RWPE2 (cell line): ENCODE measurements around the gene DNM2.

Experiments
- ATAC-seq: fragments of 200-7000 bp; cut with Tn5 transposase; 3 replicates; pipeline ENCODE4 v1.9.1; 2021; ENCODE audit warnings: low read depth
- DNase-seq: peaks from one replicate; pipeline ENCODE4 v3.0.0-alpha.2; 2020; ENCODE audit warnings: low spot score
- H3K27ac ChIP-seq: fragments of 450-650 bp; 2 replicates; pipeline ENCODE4 v1.5.1; 2017; ENCODE audit warnings: mild to moderate bottlenecking; ENCODE audit not compliant: poor library complexity, severe bottlenecking
- H3K27me3 ChIP-seq: fragments of 250-450 bp; sonication (Bioruptor Pico); 2 replicates; pipeline ENCODE4 v1.5.1; 2021; ENCODE audit warnings: mild to moderate bottlenecking, moderate library complexity; ENCODE audit not compliant: insufficient read depth, poor library complexity, severe bottlenecking
- H3K36me3 ChIP-seq: fragments of 250-450 bp; sonication (Bioruptor Pico); 2 replicates; pipeline ENCODE4 v1.5.1; 2020; ENCODE audit warnings: low read depth, mild to moderate bottlenecking, moderate library complexity
- H3K4me1 ChIP-seq: fragments of 250-450 bp; sonication (Bioruptor Pico); 2 replicates; pipeline ENCODE4 v1.5.1; 2021; ENCODE audit warnings: mild to moderate bottlenecking, moderate library complexity; ENCODE audit not compliant: insufficient read depth, poor library complexity, severe bottlenecking
- H3K4me3 ChIP-seq: fragments of 250-450 bp; sonication (Bioruptor Pico); 2 replicates; pipeline ENCODE4 v1.5.1; 2021; ENCODE audit warnings: mild to moderate bottlenecking, moderate library complexity; ENCODE audit not compliant: severe bottlenecking
- H3K9me3 ChIP-seq: fragments of 250-450 bp; sonication (Bioruptor Pico); 2 replicates; pipeline ENCODE4 v1.5.1; 2021; ENCODE audit warnings: mild to moderate bottlenecking, moderate library complexity; ENCODE audit not compliant: severe bottlenecking
- TF ChIP-seq, protein P1 (sequence below): fragments of 450-650 bp; IDR thresholded peaks from one replicate; pipeline ENCODE4 v1.5.1; 2017; ENCODE audit warnings: mild to moderate bottlenecking, moderate library complexity; ENCODE audit not compliant: poor library complexity, severe bottlenecking

The DNM2 gene

DNA sequence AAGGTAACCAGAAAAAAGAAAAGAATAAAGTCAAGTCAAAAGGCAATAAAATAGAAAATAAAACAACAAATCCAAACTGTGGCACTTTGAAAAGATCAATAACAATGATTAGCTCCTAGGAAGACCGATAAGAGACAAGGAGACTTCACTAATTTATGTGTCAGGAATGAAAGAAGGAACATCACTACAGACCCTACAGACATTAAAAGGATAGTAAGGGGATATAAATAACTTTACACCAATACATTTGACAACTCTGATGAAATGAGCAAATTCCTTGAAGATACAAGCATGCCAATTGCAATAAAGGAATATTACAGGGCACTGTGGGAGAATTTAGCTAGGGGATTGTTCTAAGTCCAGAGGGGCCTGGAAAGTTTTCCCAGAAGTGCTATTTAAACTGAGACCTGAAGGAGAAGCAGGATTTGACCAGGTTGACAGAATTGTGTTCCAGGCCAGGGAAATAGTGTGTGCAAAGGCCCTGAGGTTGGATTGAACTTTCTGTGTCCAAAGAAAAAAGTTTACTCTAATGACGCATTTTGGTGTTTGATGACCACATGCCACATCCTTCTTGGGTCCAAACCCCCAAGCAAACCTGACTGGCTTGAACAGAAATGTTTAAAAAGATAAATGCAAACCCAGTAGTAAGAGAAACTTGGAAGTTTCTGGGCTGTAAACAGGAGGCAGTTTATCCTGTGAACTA lies 128.8 kb downstream of the DNM2 start:
- H3K27me3 ChIP-seq = no peaks in the 10 kb centered on the region
- DNase-seq (no peak), ATAC-seq (no peak)
- H3K4me3 ChIP-seq = no peak overlapping the region
- no peaks in the 10 kb centered on the region for H3K4me1 ChIP-seq
- H3K27ac ChIP-seq = no peak overlapping the region
- TF ChIP-seq, protein P1, sequence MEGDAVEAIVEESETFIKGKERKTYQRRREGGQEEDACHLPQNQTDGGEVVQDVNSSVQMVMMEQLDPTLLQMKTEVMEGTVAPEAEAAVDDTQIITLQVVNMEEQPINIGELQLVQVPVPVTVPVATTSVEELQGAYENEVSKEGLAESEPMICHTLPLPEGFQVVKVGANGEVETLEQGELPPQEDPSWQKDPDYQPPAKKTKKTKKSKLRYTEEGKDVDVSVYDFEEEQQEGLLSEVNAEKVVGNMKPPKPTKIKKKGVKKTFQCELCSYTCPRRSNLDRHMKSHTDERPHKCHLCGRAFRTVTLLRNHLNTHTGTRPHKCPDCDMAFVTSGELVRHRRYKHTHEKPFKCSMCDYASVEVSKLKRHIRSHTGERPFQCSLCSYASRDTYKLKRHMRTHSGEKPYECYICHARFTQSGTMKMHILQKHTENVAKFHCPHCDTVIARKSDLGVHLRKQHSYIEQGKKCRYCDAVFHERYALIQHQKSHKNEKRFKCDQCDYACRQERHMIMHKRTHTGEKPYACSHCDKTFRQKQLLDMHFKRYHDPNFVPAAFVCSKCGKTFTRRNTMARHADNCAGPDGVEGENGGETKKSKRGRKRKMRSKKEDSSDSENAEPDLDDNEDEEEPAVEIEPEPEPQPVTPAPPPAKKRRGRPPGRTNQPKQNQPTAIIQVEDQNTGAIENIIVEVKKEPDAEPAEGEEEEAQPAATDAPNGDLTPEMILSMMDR = no peak
- no peaks in the 10 kb centered on the region for H3K9me3 ChIP-seq
- no peaks in the 10 kb centered on the region for H3K36me3 ChIP-seq

GRCh38 chr19:10848230-10848856 lies 130.5 kb downstream of the DNM2 start, which contains the start of gene C19orf38:
Gene C19orf38 (plus strand): TSS chr19:10848415. CDS start chr19:10848509, 94 bp downstream.
- H3K36me3 ChIP-seq = no peaks in the 10 kb centered on the region
- H3K4me3 ChIP-seq = no peak within 1 kb of the TSS
- no peaks in the 10 kb centered on the region for H3K27me3 ChIP-seq
- no peaks in the 10 kb centered on the region for H3K4me1 ChIP-seq
- no peaks in the 10 kb centered on the region for H3K9me3 ChIP-seq
- DNase-seq = no peak
- TF ChIP-seq, protein P1 = no peak
- no peak for ATAC-seq
- H3K27ac ChIP-seq = no peak within 1 kb of the TSS

GRCh38 chr19:10850631-10851030 lies 132.8 kb downstream of the DNM2 start:
- DNase-seq = no peak
- H3K27me3 ChIP-seq = no peaks in the 10 kb centered on the region

DNA sequence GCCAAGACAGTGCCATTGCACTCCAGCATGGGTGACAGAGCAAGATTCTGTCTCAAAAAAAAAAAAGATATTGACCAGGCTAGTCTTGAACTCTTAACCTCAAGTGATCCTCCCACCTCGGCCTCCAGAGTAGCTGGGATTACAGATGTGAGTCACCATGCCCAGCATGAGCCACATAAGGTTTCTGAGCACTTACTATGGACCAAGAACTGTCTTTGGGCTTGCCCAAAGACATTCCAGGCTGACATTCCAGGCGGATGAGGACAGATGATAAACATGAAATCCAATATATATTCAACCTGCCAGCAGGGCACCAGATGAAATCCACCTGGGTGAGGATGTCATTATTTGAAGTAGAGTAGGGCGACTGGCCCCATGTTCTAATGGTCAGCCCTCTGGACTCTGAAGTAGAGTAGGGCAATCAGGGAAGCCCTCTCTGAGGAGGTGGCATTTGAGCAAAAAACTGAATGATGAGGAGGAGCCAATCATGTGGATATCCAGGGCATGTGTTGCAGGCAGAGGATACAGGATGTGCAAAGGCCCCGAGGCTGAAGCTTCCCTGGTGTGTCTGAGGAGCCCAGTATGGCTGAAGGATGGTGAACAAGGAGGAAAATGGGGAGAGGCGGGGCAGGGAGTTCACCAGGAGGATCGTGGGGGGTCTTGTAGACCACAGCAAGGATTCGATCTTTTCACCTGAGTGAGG lies 134.4 kb downstream of the DNM2 start:
- TF ChIP-seq, protein P1 = no peak
- Histone ChIP-seq H3K4me3 (no peak overlapping the region), H3K27ac (no peak overlapping the region), H3K9me3 (no peaks in the 10 kb centered on the region), H3K4me1 (no peaks in the 10 kb centered on the region), H3K36me3 (no peaks in the 10 kb centered on the region), H3K27me3 (no peaks in the 10 kb centered on the region)
- DNase-seq = no peak
- ATAC-seq = peak; percentile 82

More at GRCh38 chr19:10850631-10851030, 132.8 kb downstream of the DNM2 start:
- no peak overlapping the region for H3K27ac ChIP-seq
- H3K36me3 ChIP-seq = no peaks in the 10 kb centered on the region
- TF ChIP-seq, protein P1 = no peak
- H3K9me3 ChIP-seq = no peaks in the 10 kb centered on the region
- ATAC-seq = no peak
- no peaks in the 10 kb centered on the region for H3K4me1 ChIP-seq
- no peak overlapping the region for H3K4me3 ChIP-seq
